Measurements from ENCODE around the gene RIPPLY3. TPM values are rescaled to one million over a fixed set of nuclear protein-coding genes. Genes with fewer than 3 reads are reported as not detected.
A peak's percentile ranks its signal among the peaks of the same experiment; 100 is the strongest.

RIPPLY3 gene
- total and polyA plus RNA-seq, 2 donors (not counting 1 experiment from before 2014, with no cell fraction given) = 0.03 TPM; not detected in 1

- peaks cover 16% of the 10 kb centered on the region for H3K27me3 ChIP-seq (ENCODE audit: control insufficient read depth, insufficient read depth, low read length)
- H3K9me3 ChIP-seq (ENCODE audit: control insufficient read depth, insufficient read depth, low read depth, low read length) = no peaks in the 10 kb centered on the region
- H3K4me2 ChIP-seq (ENCODE audit: extremely low read depth, insufficient read depth, low read length) = peak overlapping the region; percentile 4
- TF ChIP-seq CTCF (conservative IDR thresholded peaks at IDR 0.05 in 1 of 2, IDR thresholded peaks at IDR 0.05 in 1 of 2; ENCODE audit: low read depth in 1 of 2, low read length in 2 of 2) = no peak
- no peak for TF ChIP-seq EZH2 (IDR thresholded peaks at IDR 0.05; ENCODE audit: low read length, missing control alignments)
- peak overlapping the region in 2 of 4 experiments; percentile 29 to 32 for H3K4me3 ChIP-seq (replicated peaks in 1 of 4; ENCODE audit: control extremely low read depth in 1 of 4, insufficient read depth in 1 of 4, low read depth in 3 of 4, low read length in 4 of 4)
- H3K4me1 ChIP-seq (ENCODE audit: control insufficient read depth, extremely low read depth, insufficient read depth, low read length) = no peaks in the 10 kb centered on the region
- H3K79me2 ChIP-seq (ENCODE audit: control insufficient read depth, insufficient read depth, low read length) = no peaks in the 10 kb centered on the region
- H4K20me1 ChIP-seq (ENCODE audit: control insufficient read depth, extremely low read depth, insufficient read depth, low read length) = no peaks in the 10 kb centered on the region
- no peak overlapping the region for H3K27ac ChIP-seq (ENCODE audit: insufficient read depth, low read length)
- no peaks in the 10 kb centered on the region for H3K36me3 ChIP-seq (ENCODE audit: control insufficient read depth, insufficient read depth, low read length)
- DNase-seq (ENCODE audit: low read depth in 2 of 2) = no peak
- no peak overlapping the region for H2AFZ ChIP-seq (ENCODE audit: low read length)
- no peak overlapping the region for H3K9ac ChIP-seq (ENCODE audit: insufficient read depth, low read length)
Measured at GRCh38 chr21:37005548-37006485, 685 bp upstream of the RIPPLY3 start.

GRCh38 chr21:37008724-37009123 lies 2.2 kb downstream of the RIPPLY3 start:
- Histone ChIP-seq H3K4me3 (replicated peaks in 1 of 4; ENCODE audit: control extremely low read depth in 1 of 4, insufficient read depth in 1 of 4, low read depth in 3 of 4, low read length in 4 of 4) (no peak overlapping the region), H3K9me3 (ENCODE audit: control insufficient read depth, insufficient read depth, low read depth, low read length) (no peaks in the 10 kb centered on the region), H3K4me1 (ENCODE audit: control insufficient read depth, extremely low read depth, insufficient read depth, low read length) (no peaks in the 10 kb centered on the region), H3K27me3 (ENCODE audit: control insufficient read depth, insufficient read depth, low read length) (peaks cover 16% of the 10 kb centered on the region), H3K9ac (ENCODE audit: insufficient read depth, low read length) (no peak overlapping the region), H3K27ac (ENCODE audit: insufficient read depth, low read length) (no peak overlapping the region), H3K4me2 (ENCODE audit: extremely low read depth, insufficient read depth, low read length) (no peak overlapping the region), H2AFZ (ENCODE audit: low read length) (no peak overlapping the region), H4K20me1 (ENCODE audit: control insufficient read depth, extremely low read depth, insufficient read depth, low read length) (no peaks in the 10 kb centered on the region), H3K79me2 (ENCODE audit: control insufficient read depth, insufficient read depth, low read length) (no peaks in the 10 kb centered on the region), H3K36me3 (ENCODE audit: control insufficient read depth, insufficient read depth, low read length) (no peaks in the 10 kb centered on the region)
- TF ChIP-seq CTCF (conservative IDR thresholded peaks at IDR 0.05 in 1 of 2, IDR thresholded peaks at IDR 0.05 in 1 of 2; ENCODE audit: low read depth in 1 of 2, low read length in 2 of 2) (no peak), EZH2 (IDR thresholded peaks at IDR 0.05; ENCODE audit: low read length, missing control alignments) (no peak)
- no peak for DNase-seq (ENCODE audit: low read depth in 2 of 2)

GRCh38 chr21:37009740-37010341 lies 3.3 kb downstream of the RIPPLY3 start:
- Histone ChIP-seq H3K4me3 (replicated peaks in 1 of 4; ENCODE audit: control extremely low read depth in 1 of 4, insufficient read depth in 1 of 4, low read depth in 3 of 4, low read length in 4 of 4) (peak overlapping the region in 2 of 4 experiments; percentile 13 to 42), H2AFZ (ENCODE audit: low read length) (peak overlapping the region; percentile 23), H3K36me3 (ENCODE audit: control insufficient read depth, insufficient read depth, low read length) (no peaks in the 10 kb centered on the region), H3K27me3 (ENCODE audit: control insufficient read depth, insufficient read depth, low read length) (peaks cover 16% of the 10 kb centered on the region), H3K9me3 (ENCODE audit: control insufficient read depth, insufficient read depth, low read depth, low read length) (no peaks in the 10 kb centered on the region), H3K79me2 (ENCODE audit: control insufficient read depth, insufficient read depth, low read length) (no peaks in the 10 kb centered on the region), H4K20me1 (ENCODE audit: control insufficient read depth, extremely low read depth, insufficient read depth, low read length) (no peaks in the 10 kb centered on the region), H3K27ac (ENCODE audit: insufficient read depth, low read length) (no peak overlapping the region), H3K4me1 (ENCODE audit: control insufficient read depth, extremely low read depth, insufficient read depth, low read length) (no peaks in the 10 kb centered on the region), H3K4me2 (ENCODE audit: extremely low read depth, insufficient read depth, low read length) (peak overlapping the region; percentile 28), H3K9ac (ENCODE audit: insufficient read depth, low read length) (no peak overlapping the region)
- DNase-seq (ENCODE audit: low read depth in 2 of 2) = peak; percentile 80 to 81
- TF ChIP-seq CTCF (conservative IDR thresholded peaks at IDR 0.05 in 1 of 2, IDR thresholded peaks at IDR 0.05 in 1 of 2; ENCODE audit: low read depth in 1 of 2, low read length in 2 of 2) (peak; percentile 82 to 95), EZH2 (IDR thresholded peaks at IDR 0.05; ENCODE audit: low read length, missing control alignments) (no peak)
